CD4-positive, alpha-beta T cell treated with Interleukin-4 for 1 hour (primary cell): ENCODE data around the gene COX4I2.
"Not testable (repeated sequence)": the region's sequence is repeated elsewhere in the genome, so short reads cannot be mapped to it uniquely, and the experiment has no call there.

Experiments used
- DNase-seq, 2 donors: peaks; one replicate each; pipeline ENCODE4 v3.0.0-alpha.2; 2020 to 2022

Gene COX4I2

DNA sequence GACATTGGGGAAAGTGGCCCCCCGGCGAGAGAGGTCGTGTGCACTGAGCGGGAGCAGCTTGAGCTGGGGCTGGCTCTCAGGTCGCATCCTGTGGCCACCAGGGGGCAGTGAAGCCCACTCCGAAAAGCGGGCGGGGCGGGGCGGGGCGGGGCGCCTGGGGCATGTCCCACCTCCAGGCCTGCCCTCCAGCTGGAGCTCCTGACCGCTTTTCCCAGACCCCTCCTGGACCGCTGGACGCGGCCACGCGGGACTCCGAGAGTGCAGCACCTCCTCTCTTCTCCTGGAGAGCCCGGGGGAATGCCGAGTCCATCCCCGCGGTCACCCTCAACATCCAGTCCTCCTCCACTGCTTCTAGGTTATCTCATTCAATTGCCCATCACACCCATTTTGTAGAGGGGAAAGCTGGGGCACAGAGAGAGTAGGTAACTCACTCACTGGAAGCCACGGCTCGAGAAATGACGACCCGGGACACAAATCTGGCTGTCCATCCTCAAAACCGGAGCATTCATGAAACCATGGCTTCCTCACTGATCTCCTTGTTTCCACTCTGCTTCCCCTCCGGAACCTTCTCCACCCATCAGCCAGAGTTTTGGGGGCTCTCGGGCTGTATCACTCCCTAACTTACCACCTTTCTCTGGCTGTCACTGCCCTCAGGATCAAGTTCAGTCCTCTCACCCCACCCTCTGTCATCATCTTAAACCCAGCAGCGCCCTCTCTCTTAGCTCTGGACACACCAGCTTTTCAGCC, 24.1 kb downstream of the COX4I2 start:
- DNase-seq: peak; percentile 75 to 82

DNA sequence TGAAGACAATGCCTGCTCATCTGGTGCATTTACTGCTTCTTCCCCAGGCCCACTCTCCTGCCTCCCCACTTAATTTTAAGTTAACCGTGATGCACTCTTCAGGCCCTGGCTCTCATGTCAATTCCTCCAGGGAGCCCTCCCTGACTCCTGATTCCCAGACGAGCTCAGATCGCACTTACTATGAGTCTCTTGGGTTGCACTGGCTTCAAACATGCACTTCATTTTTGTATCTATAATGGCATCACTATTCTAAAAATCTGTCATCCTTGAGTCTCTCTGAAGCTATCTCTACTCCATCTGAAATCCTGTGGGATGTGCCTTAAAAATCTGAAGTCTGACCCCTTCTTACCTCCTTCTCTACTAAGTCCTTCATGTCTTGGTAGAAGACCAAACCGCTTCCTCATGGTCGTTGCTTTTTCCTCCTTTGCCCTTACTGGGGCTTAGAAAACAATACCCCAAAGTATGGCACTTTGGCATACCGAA, 24.7 kb downstream of the COX4I2 start:
- DNase-seq: no peak

- no peak for DNase-seq
Observed at GRCh38 chr20:31663524-31663837, 25.8 kb downstream of the COX4I2 start.

DNA sequence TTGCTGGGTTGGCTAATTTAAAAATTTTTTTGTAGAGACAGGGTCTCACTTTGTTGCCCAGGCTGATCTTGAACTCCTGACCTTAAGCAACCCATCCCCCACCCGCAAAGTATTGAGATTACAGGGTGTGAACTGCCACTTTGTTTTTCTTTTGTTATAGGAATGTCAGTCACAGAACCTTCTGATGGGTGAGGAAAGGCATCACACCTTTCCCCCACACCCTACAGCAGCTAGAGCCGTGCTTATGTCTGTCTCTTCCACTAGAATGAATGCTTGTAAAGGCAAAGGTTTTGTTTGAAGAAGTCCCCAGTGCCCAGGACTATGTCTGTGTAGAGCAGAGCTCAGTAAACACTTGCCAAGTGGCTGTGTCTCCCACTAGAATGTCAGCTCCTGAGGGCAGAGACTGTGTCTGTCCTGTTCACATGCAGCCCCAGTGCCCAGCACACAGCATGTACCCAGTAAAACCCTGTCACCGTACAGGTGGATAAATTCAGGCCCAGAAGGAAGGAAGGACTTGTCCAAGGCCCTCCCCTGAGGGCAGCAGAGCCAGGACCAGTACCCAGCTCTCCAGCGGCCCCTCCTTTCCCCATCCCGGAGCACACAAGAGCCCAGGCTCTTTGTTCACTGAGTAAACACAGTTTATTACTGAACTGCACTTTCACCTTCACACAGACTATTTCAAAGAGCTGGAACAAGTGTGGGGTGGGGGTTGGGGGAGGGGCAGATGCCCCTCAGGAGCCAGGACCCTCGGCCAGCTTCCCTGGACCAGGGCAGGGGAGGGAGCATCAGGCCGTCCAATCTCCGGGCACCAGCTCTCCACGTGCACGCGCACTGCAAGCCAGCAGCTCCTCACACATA, 26.4 kb downstream of the COX4I2 start:
- no peak for DNase-seq

GRCh38 chr20:31664696-31665354, 27.1 kb downstream of the COX4I2 start:
- no peak for DNase-seq

GRCh38 chr20:31665753-31666152, 28.0 kb downstream of the COX4I2 start:
- no peak for DNase-seq

- peak; percentile 53 to 60 for DNase-seq
Observed at GRCh38 chr20:31666258-31667042, 28.7 kb downstream of the COX4I2 start.

- DNase-seq: peak; percentile 31 to 37
Observed at GRCh38 chr20:31667315-31668285, 29.9 kb downstream of the COX4I2 start.

DNA sequence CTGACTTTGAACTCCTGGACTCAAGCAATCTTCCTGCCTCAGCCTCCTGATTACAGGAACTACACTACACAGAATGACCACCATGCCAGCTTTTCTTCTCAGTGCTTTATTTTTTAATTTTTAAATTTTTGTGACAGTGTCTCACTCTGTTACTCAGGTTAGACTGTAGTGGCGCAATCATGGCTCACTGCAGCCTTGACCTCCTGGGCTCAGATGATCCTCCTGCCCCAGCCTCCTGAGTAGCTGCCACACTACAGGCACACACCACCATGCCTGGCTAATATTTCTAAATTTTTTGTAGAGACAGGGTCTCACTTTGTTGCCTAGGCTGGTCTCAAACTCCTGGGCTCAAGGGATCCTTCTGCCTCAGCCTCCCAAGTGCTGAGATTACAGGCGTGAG, 31.2 kb downstream of the COX4I2 start:
- not testable (repeated sequence) for DNase-seq

DNA sequence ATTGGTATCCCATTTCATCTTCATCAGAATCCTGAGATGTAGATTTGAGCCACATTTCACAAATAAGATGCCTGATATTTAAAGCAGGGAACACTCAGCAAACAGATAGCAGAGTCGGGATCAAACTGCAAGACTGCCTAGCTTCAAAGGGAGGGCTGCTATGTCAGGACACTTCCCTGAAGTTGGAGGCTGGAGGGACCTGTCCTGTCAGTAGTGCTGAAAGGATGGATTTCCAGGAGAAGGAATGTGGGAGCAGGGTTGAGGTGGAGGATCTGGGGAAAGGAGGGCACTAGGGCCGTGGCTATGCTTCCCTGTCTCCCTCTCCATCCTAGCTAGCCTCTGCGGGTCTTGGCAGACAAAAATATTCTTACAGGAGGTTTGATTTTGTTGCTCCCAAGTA, 32.2 kb downstream of the COX4I2 start:
- no peak for DNase-seq

DNA sequence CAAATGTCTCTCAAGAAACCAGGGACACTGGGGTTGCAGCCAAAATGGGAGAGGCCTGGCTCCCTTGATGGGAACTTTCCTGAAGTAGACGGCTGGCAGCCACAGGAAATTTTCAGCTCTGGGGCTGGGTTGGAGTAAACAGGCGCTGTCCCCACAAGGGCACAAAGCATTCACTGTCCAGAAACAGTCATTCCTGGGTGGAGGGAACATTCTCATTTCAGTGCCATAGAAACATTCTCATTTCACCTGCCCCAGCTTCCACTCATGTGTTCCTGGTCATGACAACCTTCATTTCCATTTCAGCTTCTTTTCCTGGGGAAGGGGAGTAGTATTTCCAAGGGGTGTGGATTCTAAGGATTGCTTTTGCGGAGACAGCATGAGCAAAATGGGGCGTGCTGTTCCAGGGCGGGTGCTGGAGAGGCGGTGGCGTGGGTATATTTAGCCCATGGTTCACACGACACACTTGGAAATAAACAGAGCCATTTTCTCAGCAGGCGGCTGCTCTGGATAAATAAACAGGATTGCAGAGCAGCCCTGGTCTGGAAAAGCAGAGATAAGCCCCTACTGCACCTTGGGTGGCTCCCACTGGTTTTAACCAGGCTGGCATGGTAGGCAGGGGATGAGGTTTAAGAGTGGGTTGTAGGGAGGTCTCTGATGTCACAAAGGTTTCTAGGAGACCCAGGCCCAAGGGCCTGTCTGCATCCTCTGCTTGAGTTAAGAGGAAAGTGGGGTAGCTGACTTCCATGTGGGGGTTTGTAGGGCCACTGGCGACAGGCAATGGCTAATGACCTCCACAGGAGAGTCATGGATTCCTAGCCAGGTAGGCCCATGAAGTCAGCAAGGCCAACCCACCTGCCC, 32.9 kb downstream of the COX4I2 start:
- no peak for DNase-seq

GRCh38 chr20:31671324-31671723, 33.6 kb downstream of the COX4I2 start:
- DNase-seq: no peak

GRCh38 chr20:31673435-31673834, 35.7 kb downstream of the COX4I2 start:
- DNase-seq: no peak

- DNase-seq: peak in 1 of 2 donors; percentile 52
Observed at GRCh38 chr20:31673943-31674463, 36.3 kb downstream of the COX4I2 start.

DNA sequence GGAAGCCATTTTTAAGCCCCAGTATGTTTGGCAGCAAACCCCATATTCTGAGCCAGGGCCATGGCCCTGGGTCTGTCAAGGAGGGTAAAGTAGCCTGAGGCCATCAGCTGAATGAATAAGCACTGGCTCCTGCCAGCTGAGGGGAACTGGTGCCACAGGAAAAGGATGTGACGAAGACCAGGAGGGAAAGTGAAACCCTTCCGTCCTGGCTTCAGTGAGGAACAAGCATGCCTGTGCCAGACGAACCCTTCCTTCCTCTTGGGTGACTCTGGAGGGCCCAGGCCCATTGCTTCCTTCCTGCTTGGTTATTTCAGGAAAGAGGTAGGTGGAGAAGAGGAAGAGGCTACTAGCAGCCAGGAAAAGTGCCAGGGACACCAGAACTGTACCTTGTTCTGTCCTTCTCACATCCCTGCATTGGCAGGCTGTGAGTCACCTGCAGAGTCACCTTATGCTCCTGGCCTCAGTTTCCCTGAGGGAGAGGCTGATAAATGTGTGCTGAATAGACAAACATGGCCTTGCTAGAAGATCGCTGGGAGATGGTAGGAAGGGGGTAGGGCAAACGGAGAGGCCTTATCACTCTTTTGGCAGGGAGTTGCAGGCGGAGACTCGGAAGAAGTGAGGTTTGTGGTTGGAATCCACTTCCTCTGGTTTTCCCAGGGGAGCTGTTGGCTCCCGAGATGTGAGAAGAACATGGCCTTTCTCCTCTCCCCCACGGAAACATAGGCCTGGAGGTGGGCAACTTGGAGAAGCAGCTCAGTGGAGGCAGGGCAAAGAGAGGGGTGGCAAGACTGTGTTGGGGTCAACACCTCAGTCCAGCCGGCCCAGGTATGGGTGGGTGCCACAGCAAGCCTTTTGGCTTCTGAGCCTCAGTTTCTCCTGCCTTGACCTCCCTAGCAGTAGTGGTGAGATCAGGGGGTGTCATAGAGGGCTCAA, 37.4 kb downstream of the COX4I2 start:
- DNase-seq: peak; percentile 80 to 82

DNA sequence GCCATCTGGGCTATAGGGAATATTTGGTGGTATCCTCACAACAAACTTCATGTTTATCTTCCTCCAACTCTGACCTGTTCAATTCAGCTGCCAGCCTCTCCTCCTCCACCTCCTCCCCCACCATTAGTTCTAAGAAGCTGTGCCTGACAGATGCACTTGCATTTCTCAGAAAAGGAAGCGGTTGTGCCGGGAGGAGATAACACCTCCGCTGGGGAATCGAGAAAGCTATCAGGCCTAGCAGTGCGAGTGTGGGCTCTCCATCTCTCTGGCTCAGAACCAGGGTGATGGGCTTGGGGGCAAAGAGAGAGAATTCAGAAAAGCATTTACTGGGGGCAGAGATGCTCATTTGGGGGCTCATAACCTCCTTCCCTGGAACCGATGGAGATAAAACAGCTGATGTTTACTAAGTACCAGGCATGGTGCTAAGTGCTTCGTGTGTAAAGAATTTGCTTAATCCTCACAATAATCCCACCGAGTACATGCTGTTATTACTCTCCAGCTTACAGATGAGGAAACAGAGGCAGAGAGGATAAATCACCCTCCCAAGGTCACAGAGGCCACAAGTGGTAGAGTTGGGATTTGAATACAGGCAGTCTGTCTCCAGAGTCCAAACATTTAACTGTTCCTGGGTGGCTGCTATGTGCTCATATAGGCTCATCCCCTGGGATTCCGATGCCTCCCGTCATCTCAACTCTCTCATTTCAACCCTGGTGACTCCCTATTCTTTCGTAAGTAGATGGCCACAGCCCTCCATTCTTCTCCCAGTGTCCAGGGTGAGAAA, 38.3 kb downstream of the COX4I2 start:
- DNase-seq: peak; percentile 83 to 87

DNA sequence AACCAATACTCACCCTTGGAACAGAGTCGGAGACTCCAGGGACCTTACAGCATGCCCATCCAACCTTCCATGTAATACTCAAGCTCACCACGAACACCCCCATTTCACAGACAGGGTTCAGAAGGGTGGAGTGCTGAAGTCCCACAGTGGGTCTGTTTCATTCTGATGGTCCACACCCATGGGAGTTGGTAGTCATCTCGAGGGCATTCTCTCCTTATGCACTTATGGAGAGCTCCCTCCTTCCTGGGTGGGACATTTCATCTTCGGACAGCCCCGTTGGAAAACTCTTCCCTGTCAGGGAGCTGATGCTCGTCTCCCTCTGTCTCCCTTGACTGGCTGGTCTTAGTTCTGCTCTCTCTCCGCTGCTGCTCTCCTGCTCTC, 38.9 kb downstream of the COX4I2 start:
- no peak for DNase-seq

DNA sequence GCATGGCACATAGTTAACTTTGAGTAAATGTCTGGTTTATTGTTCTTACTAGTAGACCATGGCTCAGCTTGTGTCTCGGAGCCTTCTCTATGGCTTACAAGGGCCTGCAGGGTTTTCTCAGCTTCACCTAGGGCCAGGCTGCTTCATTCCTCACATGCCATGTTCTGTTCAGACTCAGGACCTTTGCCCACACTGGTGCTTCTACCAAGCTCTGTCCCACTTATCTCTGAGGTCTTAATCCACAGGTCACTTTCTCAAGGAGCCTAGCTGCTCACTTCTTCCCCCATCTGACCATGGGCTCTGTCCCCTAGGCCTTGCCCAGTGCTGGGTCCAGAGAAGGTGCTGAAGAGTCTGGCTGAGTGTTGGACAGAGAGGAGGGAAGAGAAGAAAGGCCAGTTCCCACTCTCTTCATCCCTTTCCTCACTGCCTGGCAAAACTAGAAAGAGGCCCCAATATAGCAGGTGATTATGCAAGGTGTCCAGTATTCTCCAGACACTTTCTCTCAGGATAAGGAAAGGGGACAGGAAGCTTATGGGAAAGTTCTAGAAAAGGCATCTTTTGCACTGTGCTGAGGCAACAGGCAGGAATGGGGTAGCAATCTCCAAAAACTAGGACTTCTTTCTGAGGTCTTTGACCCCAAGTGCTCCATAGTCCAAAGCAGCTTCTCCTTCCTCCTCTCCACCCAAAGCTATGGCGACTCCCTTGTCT, 40.0 kb downstream of the COX4I2 start:
- no peak for DNase-seq
